MG63 (cell line): ENCODE measurements around the gene ROGDI. TPM values are rescaled to one million over a fixed set of nuclear protein-coding genes. Genes with fewer than 3 reads are reported as not detected.

Experiments used
- DNase-seq: peaks from one replicate; pipeline ENCODE4 v3.0.0-alpha.2; 2020
- H3K27me3 ChIP-seq: fragments of 250-450 bp; sonication (Bioruptor Pico); 2 replicates; pipeline ENCODE4 v1.5.1; 2020; ENCODE audit warnings: mild to moderate bottlenecking, moderate library complexity
- H3K36me3 ChIP-seq: fragments of 250-450 bp; sonication (Bioruptor Pico); 2 replicates; pipeline ENCODE4 v1.5.1; 2020; ENCODE audit warnings: mild to moderate bottlenecking, moderate library complexity
- H3K4me3 ChIP-seq: fragments of 250-450 bp; sonication (Bioruptor Pico); 2 replicates; pipeline ENCODE4 v1.5.1; 2020; ENCODE audit warnings: mild to moderate bottlenecking, moderate library complexity
- H3K9me3 ChIP-seq: fragments of 250-450 bp; sonication (Bioruptor Pico); 2 replicates; pipeline ENCODE4 v1.5.1; 2020; ENCODE audit warnings: mild to moderate bottlenecking, moderate library complexity
- total RNA-seq: library from RNA; depleted of rRNA; stranded (reverse); fragments of >200 nt; shearing (Covaris generic); gene quantifications from 2 replicates; pipeline ENCODE4 v1.2.3, GENCODE V29; 2014; ENCODE audit warnings: low replicate concordance

The ROGDI gene
- total RNA-seq, 1 experiment from 2014 or later = 7.7 TPM

- Histone ChIP-seq H3K36me3 (peaks cover 89% of the 10 kb centered on the region), H3K4me3 (no peak overlapping the region), H3K27me3 (no peaks in the 10 kb centered on the region), H3K9me3 (no peaks in the 10 kb centered on the region)
- no peak for DNase-seq
These were observed 24.1 kb upstream of the ROGDI start for GRCh38 chr16:4826526-4826925.

DNA sequence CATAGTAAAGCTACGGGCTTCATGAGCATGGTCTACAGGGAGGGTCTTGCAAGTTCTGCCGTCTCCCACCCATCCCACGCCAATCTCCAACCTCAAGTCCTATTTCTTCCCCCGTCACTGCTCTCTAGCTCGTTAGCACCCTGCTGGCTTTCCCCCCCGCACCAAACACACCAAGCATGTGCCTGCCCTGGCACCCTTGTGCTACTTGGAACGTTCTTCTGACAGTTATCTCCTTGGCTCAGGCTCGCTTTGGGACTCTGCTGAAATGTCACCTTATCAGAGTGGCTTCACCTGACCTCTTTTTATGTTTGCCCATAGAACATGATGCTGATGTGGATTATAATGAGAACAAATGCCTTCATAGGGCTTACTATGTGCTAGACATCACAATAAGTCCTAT is 22.8 kb upstream of the ROGDI start:
- Histone ChIP-seq H3K9me3 (no peaks in the 10 kb centered on the region), H3K27me3 (no peaks in the 10 kb centered on the region), H3K36me3 (peaks cover 89% of the 10 kb centered on the region), H3K4me3 (no peak overlapping the region)
- DNase-seq = no peak

GRCh38 chr16:4820652-4821051 is 18.2 kb upstream of the ROGDI start:
- no peaks in the 10 kb centered on the region for H3K9me3 ChIP-seq
- no peak for DNase-seq
- H3K4me3 ChIP-seq = no peak overlapping the region
- no peaks in the 10 kb centered on the region for H3K27me3 ChIP-seq
- peaks cover 89% of the 10 kb centered on the region for H3K36me3 ChIP-seq

DNA sequence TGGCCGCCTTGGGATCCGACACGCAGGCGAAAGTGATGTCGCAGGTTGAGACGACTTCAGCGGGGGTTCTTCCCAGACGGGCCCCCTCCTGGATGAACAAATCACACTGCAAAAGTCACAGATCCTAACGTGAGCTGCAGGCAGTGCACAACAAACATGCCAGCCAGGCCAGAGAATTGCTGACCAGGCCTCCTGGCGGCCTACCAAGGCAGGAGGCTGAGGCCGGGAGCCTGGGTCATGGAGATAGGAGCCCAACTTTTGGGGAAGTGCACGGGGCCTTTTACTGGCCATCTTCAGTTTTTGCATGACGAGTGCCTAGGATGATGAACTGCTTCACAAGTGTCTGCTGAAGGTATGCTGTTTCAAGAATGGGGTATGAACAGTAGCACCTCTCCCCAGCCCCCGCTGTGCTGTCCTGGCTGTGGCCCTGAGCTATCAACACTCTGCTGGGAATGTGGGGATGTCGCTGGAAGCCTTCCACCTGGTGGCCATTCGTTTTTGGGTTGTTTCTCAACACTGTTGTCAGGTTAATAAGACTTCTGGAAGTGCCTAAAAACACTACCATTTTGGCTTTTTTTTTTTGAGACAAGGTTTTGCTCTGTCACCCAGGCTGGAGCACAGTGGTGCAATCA is 12.2 kb upstream of the ROGDI start:
- peaks cover 80% of the 10 kb centered on the region for H3K36me3 ChIP-seq
- no peaks in the 10 kb centered on the region for H3K9me3 ChIP-seq
- DNase-seq = no peak
- no peaks in the 10 kb centered on the region for H3K27me3 ChIP-seq
- H3K4me3 ChIP-seq = no peak overlapping the region

DNA sequence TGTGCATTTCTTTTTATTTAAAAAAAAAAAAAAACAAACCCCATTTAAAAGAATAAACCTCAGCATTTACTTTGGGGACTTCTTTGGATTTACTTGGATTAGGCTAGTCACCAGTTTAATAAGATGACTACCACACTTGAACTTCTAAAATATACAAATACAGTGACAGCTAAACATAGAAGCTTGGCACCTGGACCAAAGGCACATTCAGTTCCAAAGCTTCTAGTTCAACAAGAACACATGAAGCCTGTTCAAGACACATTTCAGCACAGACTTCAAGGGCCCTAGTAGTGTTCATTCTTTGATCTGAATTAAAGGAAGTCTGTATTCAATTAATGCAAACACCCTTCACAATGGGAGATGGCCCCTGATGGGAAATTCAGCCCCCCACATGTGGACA is 11.6 kb upstream of the ROGDI start:
- no peak overlapping the region for H3K4me3 ChIP-seq
- H3K27me3 ChIP-seq = no peaks in the 10 kb centered on the region
- DNase-seq = no peak
- H3K36me3 ChIP-seq = peaks cover 76% of the 10 kb centered on the region
- no peaks in the 10 kb centered on the region for H3K9me3 ChIP-seq

DNA sequence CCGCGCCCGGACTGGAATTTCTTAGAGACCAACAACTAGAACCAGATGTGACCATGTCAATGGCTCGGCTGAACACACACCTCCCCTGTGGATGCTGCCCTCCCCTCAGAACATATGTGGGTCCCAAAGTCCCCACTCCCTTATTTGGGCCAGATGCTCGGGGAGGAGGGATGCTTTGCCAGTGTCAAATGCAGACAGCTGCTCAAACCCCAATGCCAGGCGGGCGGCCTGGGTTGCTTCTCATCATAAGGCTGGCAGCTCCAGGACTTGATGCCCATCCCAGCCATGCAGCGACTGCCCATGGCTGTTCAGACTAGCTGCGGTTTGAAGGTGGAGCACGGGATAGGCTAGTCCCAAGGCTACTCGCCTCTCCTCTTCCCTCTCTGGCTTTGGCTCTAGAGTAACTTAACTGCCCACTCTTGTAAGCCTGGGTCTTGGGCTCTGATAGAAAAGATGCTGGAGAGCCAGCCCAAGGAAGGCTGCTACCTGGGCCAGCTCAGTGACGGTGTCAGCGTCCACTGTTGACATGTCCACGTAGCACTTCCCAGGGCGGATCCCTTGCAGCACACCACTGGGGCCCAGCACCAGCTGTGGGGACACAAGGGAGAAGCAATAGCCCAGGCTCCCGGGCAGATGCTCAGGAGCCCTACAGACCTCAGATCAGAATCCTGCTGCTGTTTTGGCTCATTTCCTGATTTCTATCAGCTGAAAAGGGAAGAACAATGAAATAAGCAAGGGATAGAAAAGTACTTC is 11.0 kb upstream of the ROGDI start:
- H3K4me3 ChIP-seq = no peak overlapping the region
- no peak for DNase-seq
- H3K27me3 ChIP-seq = no peaks in the 10 kb centered on the region
- peaks cover 75% of the 10 kb centered on the region for H3K36me3 ChIP-seq
- no peaks in the 10 kb centered on the region for H3K9me3 ChIP-seq

DNA sequence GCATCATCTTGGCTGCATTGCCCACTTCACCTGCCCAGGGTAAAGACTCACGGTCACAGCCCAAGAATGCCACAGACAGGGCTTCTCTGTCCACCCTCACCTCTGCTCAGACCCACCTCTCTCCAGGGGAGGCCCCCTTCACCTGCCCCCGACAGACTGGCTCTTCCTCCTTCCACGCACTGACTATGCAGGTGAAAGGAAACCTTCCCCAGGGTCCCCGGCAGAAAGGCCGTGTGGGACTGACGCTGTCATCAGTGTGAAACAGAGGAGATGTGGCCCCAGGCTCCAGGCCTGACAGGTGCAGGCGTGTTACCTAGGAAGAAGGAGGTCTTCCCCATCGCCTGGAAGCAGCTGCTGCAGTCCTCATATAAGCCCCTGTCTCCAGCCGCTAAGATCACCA is 9.3 kb upstream of the ROGDI start:
- Histone ChIP-seq H3K36me3 (peaks cover 79% of the 10 kb centered on the region), H3K4me3 (no peak overlapping the region), H3K27me3 (no peaks in the 10 kb centered on the region), H3K9me3 (no peaks in the 10 kb centered on the region)
- DNase-seq = no peak

DNA sequence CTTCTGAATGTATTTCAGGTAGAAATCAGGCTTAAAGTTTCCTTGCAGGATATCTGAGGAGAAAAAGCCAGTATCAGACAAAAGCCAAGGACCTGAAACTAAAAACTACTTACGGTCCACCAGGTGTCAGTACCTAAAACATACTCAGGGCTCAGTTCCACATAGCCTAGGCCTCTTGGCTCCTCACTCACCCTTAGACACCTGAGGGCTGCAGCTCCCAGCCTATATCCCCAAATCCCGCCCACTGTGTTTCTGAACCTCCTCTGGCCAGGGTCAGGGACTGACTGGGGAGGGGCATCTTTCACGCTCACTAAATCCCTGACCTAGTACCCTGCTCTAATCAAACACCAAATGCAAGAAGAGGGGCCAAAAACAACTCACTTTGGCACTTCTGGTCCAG is 8.8 kb upstream of the ROGDI start:
- H3K9me3 ChIP-seq = no peaks in the 10 kb centered on the region
- no peaks in the 10 kb centered on the region for H3K27me3 ChIP-seq
- no peak for DNase-seq
- no peak overlapping the region for H3K4me3 ChIP-seq
- peaks cover 74% of the 10 kb centered on the region for H3K36me3 ChIP-seq

GRCh38 chr16:4806280-4806679 is 3.8 kb upstream of the ROGDI start:
- H3K4me3 ChIP-seq = no peak overlapping the region
- DNase-seq = no peak
- H3K9me3 ChIP-seq = no peaks in the 10 kb centered on the region
- H3K27me3 ChIP-seq = no peaks in the 10 kb centered on the region
- H3K36me3 ChIP-seq = peaks cover 52% of the 10 kb centered on the region

GRCh38 chr16:4805231-4805630 is 2.8 kb upstream of the ROGDI start:
- H3K27me3 ChIP-seq = no peaks in the 10 kb centered on the region
- DNase-seq = no peak
- H3K36me3 ChIP-seq = peaks cover 47% of the 10 kb centered on the region
- H3K9me3 ChIP-seq = no peaks in the 10 kb centered on the region
- no peak overlapping the region for H3K4me3 ChIP-seq

DNA sequence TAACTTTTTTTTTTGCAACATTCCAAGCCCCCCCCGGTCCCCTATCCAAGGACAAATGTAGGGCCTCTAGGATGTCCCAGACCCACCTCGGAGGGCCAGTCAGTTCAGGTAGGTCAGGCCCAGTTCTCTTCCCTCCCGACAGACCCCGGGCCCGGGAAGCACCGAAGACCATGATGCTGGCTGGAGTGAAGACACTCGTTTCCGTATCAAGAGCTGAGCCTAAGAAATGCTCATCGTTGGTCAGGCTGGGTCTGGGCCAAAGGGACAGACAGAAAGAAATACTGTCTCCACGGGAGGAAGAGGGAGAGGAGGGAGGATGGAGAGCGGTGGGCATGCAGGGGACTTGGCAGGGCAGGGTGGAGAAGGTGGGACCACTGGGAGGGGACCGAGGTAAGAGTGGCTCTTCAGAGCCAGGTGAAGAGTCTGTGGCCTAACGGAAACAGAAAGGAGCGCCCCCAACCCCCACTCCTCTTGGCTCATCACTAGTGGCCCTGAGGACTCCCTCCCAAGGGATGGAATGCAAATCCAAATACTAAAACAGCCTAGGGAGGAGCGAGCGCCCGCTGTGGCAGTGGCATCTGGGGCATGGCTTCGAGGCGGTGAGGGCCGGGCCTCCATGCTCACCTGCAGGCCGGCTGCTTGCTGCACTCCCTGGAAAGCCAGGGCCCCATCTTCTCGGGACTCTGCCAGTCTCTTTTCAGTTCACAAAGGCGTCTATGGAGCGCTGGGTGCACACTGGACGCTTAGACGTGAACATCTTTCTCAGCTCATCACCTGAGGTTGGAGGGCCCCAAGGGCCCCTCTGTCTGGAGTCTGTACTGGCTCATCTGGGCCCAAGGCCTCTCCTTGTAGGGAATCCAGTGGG is 1.7 kb upstream of the ROGDI start:
- no peak overlapping the region for H3K4me3 ChIP-seq
- no peak for DNase-seq
- H3K36me3 ChIP-seq = peaks cover 39% of the 10 kb centered on the region
- no peaks in the 10 kb centered on the region for H3K9me3 ChIP-seq
- H3K27me3 ChIP-seq = no peaks in the 10 kb centered on the region

GRCh38 chr16:4803401-4803844 is 990 bp upstream of the ROGDI start:
- Histone ChIP-seq H3K4me3 (peak overlapping the region; percentile 73), H3K36me3 (peaks cover 34% of the 10 kb centered on the region), H3K9me3 (no peaks in the 10 kb centered on the region), H3K27me3 (no peaks in the 10 kb centered on the region)
- no peak for DNase-seq

DNA sequence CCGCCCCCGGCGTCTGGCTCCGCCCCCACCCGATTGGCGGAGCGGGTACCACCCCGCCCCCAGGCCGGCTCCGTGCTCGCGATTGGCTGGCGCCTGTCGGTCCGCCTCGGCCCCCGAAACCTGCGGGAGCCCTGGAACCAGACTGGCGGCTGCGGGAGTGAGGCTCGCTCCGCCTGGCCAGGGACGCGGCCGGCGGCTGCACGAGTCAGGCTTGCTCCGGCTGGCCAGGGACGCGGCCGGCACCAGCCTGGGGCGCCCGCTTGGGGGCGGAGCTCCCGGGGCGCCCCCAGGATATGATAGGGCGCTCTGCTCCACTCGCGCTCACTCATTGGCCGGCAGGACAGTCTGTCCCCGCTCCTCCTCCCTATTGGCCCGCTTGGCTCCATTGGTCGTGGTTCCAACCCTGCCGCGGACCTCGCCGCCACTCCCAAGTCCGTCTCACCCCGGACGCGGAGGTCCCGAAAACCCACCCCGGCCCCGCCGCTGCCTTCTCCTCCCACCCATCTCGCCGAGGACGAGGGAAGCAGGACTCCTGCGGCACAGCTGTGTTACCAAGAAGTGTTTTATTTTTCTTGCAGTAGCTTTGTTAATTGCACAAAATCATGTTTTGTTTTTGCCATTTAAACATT is 340 bp upstream of the ROGDI start:
- DNase-seq = peak; percentile 96
- peaks cover 27% of the 10 kb centered on the region for H3K36me3 ChIP-seq
- no peaks in the 10 kb centered on the region for H3K9me3 ChIP-seq
- peak overlapping the region; percentile 73 for H3K4me3 ChIP-seq
- H3K27me3 ChIP-seq = no peaks in the 10 kb centered on the region

GRCh38 chr16:4801051-4801961 is 1.1 kb downstream of the ROGDI start:
- Histone ChIP-seq H3K9me3 (no peaks in the 10 kb centered on the region), H3K36me3 (peaks cover 19% of the 10 kb centered on the region), H3K4me3 (peak overlapping the region; percentile 73), H3K27me3 (no peaks in the 10 kb centered on the region)
- DNase-seq = no peak

DNA sequence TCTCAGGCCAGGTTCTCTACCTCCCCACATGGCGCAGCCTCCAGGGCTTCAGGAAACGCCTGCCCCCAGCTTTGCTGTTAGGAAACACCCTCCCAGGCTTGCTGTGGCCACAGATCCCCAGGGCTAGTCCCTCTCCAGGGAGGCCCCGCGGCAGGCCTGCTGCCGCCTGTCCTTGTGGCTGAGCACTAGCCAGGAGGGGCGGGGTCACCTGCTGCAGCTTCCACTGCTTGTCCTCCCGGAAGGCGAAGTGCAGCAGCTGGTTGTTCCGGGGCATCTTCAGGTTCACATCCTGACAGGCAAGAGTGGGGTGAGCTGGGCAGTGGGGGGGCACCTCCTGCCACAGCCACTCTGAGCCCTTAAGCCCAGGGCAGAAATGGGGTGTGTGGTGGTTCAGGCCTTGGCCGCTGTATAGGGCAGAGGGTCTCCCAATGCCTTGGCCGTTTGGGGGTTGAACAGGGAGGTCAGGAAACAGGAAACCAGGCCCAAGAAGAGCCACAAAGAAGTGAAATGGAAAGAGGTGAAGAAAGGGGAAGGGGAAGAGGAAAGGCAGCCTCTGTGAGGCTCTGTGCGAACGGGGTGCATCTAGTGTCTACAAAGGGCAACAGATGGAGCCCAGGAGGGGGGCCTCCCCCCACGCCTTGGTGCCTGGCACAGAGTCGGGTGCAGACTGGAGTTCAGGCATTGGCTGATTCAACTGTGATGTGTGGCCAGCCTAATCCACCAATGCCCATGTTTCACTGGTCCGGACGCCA is 2.0 kb downstream of the ROGDI start:
- no peak for DNase-seq
- Histone ChIP-seq H3K9me3 (no peaks in the 10 kb centered on the region), H3K27me3 (no peaks in the 10 kb centered on the region), H3K36me3 (peaks cover 14% of the 10 kb centered on the region), H3K4me3 (no peak overlapping the region)
